HG03457 (cell line): ENCODE results near the gene MAD2L1BP.

Experiments
- ATAC-seq: cut with Tn5 transposase; IDR thresholded peaks from one replicate; pipeline ENCODE4 v1.9.1; 2021; ENCODE audit warnings: moderate number of reproducible peaks; ENCODE audit not compliant: unreplicated experiment

MAD2L1BP gene

GRCh38 chr6:43665376-43665775 lies 29.7 kb downstream of the MAD2L1BP start:
- no peak for ATAC-seq

DNA sequence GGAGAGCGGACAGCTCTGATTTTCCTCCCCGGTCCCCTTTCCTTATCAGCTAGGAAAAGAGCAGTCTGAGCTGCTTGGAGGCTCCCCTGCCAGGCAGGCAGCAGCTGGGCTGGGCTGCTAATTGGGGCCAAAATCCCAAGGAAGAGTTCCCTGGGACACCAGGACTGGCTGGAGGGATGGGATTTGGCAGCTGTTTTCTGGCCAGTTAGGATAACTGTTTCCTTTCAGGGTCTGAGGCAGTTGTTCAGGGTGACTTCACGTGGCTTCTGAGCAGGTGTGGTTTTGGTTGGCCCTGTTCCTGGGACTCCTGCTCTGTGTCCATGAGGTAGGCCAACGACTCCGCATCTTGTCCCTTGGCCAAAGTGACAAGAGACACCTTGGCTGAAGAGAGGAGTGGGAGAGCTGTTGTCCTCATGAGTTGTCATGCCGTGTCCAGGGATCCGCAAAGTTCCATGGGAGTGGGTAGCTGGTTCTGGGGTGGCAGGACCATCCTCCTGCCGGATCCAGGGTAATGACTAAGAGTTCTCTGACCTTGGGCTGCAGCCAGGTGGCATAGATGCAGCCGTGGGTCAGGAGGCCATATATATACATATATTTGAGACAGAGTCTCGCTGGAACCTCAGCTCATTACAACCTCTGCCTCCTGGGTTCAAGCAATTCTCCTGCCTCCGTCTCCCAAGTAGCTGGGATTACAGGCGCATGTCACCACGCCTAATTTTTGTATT lies 30.7 kb downstream of the MAD2L1BP start:
- no peak for ATAC-seq

DNA sequence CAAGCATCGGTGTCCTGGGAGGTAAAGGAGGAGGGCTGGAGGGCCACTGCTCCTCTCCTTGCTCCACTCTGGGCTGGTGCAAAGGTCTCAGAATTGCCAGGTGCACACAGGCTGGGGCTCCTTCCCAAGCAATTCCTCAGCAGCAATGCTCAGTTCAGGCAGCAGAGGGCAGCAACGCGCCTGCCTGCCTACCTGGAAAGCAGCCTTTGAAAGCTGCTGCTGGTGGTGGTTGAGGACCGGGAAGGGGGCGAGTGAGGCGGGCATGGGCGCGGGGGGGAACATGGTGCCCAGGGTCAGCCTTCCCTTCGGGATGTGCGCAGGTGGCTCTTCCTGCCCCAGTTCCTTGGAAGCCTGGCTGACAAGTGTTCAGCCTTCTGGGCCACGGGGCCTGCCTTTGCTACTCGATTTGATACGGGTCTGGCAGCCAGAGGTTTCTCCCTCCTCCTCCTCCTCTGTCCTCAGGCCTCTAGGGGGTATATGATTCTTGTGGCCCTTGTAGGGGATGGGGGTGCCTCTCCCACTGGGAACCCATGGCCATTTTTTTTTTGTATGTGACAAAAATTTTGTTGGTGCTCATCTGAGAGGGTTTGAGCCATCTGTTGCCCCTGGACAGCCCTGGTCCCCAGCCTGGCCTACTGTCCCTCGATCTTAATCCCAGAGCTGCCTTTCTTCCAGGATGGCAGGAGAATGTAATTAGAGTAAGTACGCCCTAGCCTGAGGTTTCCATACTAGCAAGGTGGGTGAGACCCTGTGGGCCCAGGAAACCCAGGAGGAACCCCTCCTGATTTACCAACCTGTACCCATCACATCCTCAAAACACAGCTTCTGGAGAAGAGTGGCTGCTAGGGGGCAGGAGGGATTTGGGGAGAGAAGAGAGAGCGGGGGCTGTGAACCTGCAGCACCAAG lies 31.9 kb downstream of the MAD2L1BP start:
- no peak for ATAC-seq

GRCh38 chr6:43668151-43669028 lies 32.8 kb downstream of the MAD2L1BP start:
- no peak for ATAC-seq

DNA sequence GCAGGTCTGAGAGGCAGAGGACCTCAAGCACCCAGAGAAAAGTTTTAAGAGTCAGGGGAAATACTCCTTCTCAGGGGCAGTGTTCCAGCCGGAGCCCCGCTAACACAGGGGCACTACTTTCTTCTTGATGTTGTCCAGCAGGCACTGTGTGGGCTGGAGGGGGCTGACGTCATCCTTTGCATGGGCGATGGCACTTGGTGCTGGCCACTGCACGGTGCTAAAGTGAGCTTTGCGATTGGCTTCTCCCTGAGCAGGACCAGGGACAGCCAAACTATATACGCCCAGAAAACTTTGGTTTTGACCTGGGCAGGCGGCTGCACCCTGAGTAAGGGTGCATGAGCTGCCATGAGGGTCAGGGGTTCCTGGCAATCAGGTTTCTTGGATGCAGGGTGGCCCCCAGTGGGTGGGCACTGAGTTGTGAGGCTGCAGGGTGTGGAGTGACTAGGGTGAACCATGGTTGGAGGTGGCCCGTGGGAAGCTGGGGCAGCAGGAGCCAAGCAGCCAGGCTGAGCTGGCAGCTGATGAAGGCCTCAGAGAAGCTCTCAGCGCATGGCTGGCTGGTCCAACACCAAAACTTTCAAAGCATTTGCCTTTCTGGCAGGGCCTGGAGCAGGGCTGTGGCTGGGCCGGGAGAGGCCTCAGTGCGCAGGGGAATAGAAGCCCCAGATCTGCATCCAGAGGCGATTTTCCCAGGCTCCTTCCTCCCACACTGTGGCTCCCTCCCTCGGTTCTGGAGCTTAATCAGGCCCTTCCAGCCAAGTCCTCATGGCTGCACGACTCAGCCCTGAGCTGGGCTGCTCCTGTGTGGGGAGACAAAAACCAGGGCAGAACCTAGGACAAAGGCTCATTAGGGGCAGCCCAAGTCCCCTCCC lies 33.6 kb downstream of the MAD2L1BP start:
- no peak for ATAC-seq

DNA sequence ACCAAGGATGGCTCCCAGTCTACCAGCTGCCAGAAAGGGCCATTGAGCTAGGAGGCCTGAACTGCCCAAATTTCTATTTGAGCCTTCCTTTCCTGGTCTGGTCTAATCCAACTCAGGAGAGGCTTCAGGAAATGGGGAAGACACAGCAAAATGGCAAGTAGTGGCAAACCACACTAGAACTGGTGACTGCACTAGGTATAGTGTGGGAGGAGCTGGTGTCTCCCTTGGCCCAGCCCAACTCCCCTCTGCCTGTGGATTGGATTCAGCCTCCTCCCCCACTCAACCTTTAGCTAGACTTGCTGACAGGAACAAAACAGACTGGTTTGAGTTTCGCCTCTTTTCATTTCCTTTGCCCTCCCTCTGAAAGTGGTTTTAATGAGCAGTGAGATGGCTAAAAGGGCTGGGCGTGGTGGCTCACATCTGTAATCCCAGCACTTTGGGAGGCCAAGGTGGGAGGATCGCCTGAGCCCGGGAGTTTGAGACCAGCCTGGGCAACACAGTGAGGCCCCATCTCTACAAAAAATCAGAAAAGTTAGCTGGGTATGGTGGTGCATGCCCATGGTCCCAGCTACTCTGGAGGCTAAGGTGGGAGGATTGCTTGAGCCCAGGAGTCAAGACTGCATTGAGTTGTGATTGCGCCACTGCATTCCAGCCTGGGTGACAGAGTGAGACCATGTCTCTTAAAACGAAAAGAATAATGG lies 34.4 kb downstream of the MAD2L1BP start:
- ATAC-seq, result no peak

GRCh38 chr6:43670623-43670986 lies 35.0 kb downstream of the MAD2L1BP start:
- ATAC-seq, result no peak

GRCh38 chr6:43671011-43671800 lies 35.6 kb downstream of the MAD2L1BP start:
- no peak for ATAC-seq

GRCh38 chr6:43671801-43672690 lies 36.4 kb downstream of the MAD2L1BP start:
- no peak for ATAC-seq

DNA sequence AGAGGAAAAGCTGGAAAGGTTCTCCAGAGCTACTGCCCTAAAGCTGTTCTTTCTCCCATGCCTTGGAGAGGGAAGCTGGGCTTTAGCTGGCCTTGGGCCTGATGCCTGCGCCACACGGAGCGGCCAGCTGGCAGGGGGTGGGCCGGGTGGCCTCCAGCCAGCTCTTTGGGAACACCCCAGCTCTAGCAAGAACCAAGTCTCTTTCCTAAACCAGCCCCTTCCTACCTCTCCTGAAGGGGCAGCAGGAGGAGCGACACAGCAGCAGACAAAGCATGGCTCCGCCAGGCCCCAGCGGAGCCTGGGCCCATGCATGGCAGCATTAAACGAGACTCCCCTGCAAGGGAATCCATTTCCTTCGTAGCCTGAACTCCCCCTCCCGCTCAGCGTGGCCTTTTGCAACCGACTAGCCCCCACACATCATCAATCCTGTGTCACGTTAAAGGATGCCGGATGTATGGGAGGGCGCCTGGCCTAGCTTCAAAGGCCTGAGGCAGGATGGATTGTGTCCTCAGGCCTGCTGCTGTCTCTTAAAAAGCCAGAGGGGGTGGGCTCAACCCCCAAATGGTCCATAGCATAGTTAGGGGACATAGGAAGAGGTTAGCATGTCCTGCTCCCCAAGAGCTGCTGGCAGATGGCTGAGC lies 37.9 kb downstream of the MAD2L1BP start:
- no peak for ATAC-seq

DNA sequence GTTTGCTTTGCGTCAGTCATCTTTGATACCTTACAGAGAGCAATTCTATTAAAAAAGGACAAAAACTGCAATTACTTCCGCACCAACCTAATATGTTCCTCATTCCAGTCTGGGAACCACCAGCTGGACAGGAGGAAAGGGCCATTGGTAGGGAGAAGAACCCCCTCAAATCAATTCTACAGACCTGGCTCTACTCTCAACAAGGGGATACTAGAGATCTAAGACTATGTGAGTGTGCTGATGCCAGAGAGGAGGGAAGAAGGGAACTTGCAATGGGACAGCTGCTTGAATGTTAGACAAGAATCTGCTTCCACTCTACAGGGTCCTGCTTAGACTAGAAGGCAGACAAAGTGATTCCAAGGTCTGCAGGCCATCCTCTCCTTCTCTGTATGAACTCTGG lies 38.7 kb downstream of the MAD2L1BP start:
- ATAC-seq, result no peak

- ATAC-seq, result no peak
Measured at GRCh38 chr6:43674921-43675320, 39.3 kb downstream of the MAD2L1BP start.

DNA sequence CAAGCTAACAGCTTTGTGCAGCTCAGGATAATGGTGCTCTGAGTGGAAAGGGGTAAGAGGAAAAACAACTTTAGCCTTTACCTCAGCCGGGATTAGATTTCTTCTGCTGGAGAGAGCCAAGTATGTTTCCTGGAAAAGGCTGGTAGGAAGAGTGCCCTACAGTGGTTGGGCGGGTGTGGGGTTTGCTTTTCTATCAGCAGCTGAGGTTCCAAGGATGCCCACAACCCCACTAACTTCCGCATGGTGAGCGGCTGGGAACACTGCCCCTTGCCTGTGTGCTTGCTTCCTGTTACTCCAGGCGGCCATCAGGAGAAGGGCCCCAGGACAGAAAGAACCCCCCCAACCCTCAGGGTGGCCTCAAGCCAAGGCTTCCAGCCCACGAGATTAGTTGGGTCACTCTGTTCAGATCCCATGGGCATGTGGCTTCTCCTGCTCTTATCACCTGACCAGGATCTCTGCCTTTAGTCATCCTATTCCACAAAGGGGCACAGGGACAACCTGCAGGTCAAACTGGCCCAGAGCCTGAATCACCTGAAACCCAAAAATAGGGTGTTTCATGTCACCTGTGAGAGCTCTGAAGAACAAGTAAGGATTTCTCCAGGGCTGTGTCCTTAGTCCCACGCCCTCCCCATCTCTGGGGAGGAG lies 41.4 kb downstream of the MAD2L1BP start:
- ATAC-seq, result no peak

DNA sequence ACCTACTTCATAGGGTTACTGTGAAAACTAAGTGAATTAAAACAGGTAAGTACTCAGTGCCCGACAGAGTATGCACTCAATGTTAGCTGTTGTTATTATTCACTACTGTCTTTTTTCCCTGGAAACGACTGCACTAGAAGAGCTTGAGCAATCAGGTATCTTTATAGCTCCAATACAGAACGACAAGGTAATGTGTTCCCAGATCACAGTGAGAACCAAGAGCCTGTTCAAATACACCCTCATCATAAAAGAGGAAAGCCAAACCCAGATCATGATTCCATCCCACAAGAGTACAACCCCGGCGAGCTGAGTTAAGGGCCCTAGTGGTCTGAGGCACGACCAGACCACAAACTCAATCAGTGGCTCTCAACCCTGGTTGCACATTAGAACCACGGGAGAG lies 42.1 kb downstream of the MAD2L1BP start:
- no peak for ATAC-seq

- ATAC-seq, result no peak
Measured at GRCh38 chr6:43678341-43678740, 42.7 kb downstream of the MAD2L1BP start.

GRCh38 chr6:43679057-43679456 lies 43.4 kb downstream of the MAD2L1BP start:
- ATAC-seq, result no peak
